Right lobe of liver (tissue), 6 donors: ENCODE data around the gene ADAM8. TPM values are rescaled to one million over a fixed set of nuclear protein-coding genes. Genes with fewer than 3 reads are reported as not detected.

Source experiments
- ATAC-seq, 4 donors: fragments of 200-7000 bp; cut with Tn5 transposase; one replicate each; pipeline ENCODE4 v1.9.1; 2020; ENCODE audit warnings: mild to moderate bottlenecking in 4 of 4, moderate library complexity in 4 of 4
- DNase-seq, 3 donors: peaks; one replicate each; pipeline ENCODE4 v3.0.0-alpha.2; 2020
- H3K27ac ChIP-seq, 3 donors: fragments of 200-600 bp; one replicate each; pipeline ENCODE4 v1.8.0; 2022
- H3K27me3 ChIP-seq, 2 donors: fragments of 200-600 bp; one replicate each; pipeline ENCODE4 v1.8.0; 2022
- H3K36me3 ChIP-seq, 4 donors: fragments of 200-600 bp; sonication (generic) in 1 of 4; one replicate each; pipeline versions ENCODE4 v1.5.1 to v1.8.0; 2017 to 2022; ENCODE audit warnings: control low read depth in 1 of 4
- H3K4me1 ChIP-seq, 4 donors: fragments of 200-600 bp; sonication (generic) in 1 of 4; one replicate each; pipeline versions ENCODE4 v1.5.1 to v1.8.0; 2017 to 2022; ENCODE audit warnings: control low read depth in 1 of 4
- H3K4me3 ChIP-seq, 3 donors: fragments of 200-600 bp; one replicate each; pipeline ENCODE4 v1.8.0; 2022
- H3K9me3 ChIP-seq, 4 donors: fragments of 200-600 bp; sonication (generic) in 1 of 4; one replicate each; pipeline versions ENCODE4 v1.5.1 to v1.8.0; 2017 to 2022; ENCODE audit warnings: control low read depth in 1 of 4
- POLR2A ChIP-seq: fragments of 450-650 bp; IDR thresholded peaks from one replicate; pipeline ENCODE4 v1.6.1; 2017; ENCODE audit warnings: antibody characterized with exemption, mild to moderate bottlenecking
- WGBS: methylation state at CpG from one replicate; pipeline ENCODE4 v1.1.6; 2018; ENCODE audit warnings: low coverage, low lambda C conversion rate; ENCODE audit not compliant: insufficient coverage; ENCODE audit errors: missing lambda C conversion rate; 5-methylcytosine and 5-hydroxymethylcytosine counted together
- intact Hi-C, 2 donors: fragments of 100-400 bp; cut with DNase I; formaldehyde crosslinking; loops; one replicate each; pipeline versions ENCODE4 v1.11.2 to v1.14.1; 2022
- total RNA-seq, 6 experiments: library from RNA; depleted of rRNA in 2 of 6; stranded (reverse); fragments of >200 nt in 2 of 6; fragmentation: NEBNext Ultra II Directional in 3 of 6; extraction: Animal tissue kit (Norgen Biotek cat#: 25700) in 3 of 6; gene quantifications; one replicate each; pipeline versions ENCODE4 v1.1.0 to v1.2.4, GENCODE V29; 2016 to 2023
- TF ChIP-seq, protein P1 (sequence below), 4 donors: fragments of 200-600 bp in 3 of 4; fragments of 450-650 bp in 1 of 4; IDR thresholded peaks; one replicate each; pipeline versions ENCODE4 v1.5.1 to v1.8.0; 2016 to 2022; ENCODE audit warnings: antibody characterized with exemption in 4 of 4, mild to moderate bottlenecking in 2 of 4
- donor health status: DM: no; HTN: yes; CAD: no.
- donor health status: DM: no; HTN: no; CAD: no.
- donor health status: DM: no; HTN: no; CAD: no.
- donor health status: DM: no; HTN: yes; CAD: no.
- donor health status: DM: no; HTN: yes; CAD: no.

Gene ADAM8
- total RNA-seq, 6 experiments from 2014 or later: 2.6 to 8.8 (median 5.2) TPM

DNA sequence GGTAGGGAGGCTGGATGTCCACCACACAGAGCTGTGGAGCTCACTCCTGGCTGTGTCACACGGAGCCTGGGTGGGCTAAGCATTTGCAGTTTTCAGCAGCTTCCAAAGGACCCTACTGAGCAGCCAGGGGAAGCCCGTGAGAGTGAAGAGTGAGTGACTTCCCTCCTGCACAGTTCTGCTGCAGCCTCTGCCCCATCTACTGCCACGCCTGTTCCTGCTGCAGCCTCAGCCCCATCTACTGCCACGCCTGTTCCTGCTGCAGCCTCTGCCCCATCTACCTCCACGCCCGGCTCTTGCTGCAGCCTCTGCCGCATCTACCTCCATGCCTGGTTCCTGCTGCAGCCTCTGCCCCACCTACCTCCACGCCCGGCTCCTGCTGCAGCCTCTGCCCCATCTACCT lies 12.2 kb downstream of the ADAM8 start:
- no peak for TF ChIP-seq POLR2A
- TF ChIP-seq, protein P1, sequence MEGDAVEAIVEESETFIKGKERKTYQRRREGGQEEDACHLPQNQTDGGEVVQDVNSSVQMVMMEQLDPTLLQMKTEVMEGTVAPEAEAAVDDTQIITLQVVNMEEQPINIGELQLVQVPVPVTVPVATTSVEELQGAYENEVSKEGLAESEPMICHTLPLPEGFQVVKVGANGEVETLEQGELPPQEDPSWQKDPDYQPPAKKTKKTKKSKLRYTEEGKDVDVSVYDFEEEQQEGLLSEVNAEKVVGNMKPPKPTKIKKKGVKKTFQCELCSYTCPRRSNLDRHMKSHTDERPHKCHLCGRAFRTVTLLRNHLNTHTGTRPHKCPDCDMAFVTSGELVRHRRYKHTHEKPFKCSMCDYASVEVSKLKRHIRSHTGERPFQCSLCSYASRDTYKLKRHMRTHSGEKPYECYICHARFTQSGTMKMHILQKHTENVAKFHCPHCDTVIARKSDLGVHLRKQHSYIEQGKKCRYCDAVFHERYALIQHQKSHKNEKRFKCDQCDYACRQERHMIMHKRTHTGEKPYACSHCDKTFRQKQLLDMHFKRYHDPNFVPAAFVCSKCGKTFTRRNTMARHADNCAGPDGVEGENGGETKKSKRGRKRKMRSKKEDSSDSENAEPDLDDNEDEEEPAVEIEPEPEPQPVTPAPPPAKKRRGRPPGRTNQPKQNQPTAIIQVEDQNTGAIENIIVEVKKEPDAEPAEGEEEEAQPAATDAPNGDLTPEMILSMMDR (IDR thresholded peaks at IDR 0.05): no peak
- intact Hi-C loops: no loop called here
- Histone ChIP-seq H3K36me3 (no peaks in the 10 kb centered on the region), H3K27me3 (no peaks in the 10 kb centered on the region), H3K9me3 (no peaks in the 10 kb centered on the region), H3K4me1 (peaks cover 0 to 3% (median 0%) of the 10 kb centered on the region in 4 donors), H3K4me3 (no peak overlapping the region), H3K27ac (no peak overlapping the region)
- ATAC-seq (no peak), DNase-seq (no peak)
- WGBS: 44% methylated on average over 3 of the region's 9 CpGs

DNA sequence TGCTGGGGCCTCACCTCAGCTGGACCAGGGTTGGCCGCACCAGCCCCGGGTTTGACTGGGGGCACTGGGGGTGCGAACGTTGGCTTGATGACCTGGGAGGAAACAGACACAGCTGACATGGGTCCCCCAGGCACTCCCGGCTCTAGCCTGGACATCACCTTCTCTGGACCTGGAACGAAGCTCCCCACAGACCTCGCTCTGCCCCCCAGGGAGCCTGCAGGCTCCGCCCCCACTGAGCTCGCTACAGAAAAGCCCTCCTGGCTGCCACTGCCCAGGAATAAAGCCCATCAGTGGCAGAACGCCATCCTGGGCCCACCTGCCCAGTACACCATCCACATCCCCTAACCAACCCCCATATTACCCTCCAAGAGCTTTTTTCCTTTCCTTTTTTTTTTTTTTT lies 13.0 kb downstream of the ADAM8 start:
- intact Hi-C loops: no loop called here
- ATAC-seq (no peak), DNase-seq (no peak)
- Histone ChIP-seq H3K4me3 (no peak overlapping the region), H3K9me3 (no peaks in the 10 kb centered on the region), H3K27ac (no peak overlapping the region), H3K27me3 (no peaks in the 10 kb centered on the region), H3K4me1 (peaks cover 0 to 3% (median 0%) of the 10 kb centered on the region in 4 donors), H3K36me3 (no peaks in the 10 kb centered on the region)
- WGBS: 87% methylated on average over 3 of the region's 10 CpGs
- no peak for TF ChIP-seq POLR2A
- TF ChIP-seq, protein P1 (IDR thresholded peaks at IDR 0.05): no peak

DNA sequence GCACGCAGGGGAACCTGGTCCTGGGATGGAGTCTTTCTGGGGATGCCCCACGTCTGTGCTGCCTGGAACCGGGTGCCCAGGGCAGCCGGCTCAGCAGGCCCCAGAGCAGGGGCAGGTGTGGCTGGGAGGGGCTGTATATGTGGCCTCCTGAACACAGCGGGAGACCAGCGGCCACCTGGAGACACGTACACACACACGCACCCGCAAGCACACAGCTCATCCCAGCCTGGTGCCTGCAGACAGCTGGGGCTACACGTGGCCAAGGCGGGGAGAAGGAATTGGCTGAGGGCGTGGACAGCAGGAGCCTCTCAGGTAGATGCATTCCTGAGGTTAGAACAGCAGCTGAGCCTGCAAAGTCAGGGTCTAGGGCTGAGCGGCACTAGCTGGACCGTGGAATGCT lies 14.0 kb downstream of the ADAM8 start:
- ATAC-seq (no peak), DNase-seq (no peak)
- no CpG with 5 or more reads among the region's 14 CpGs for WGBS
- no peak overlapping the region for H3K27ac ChIP-seq
- peaks cover 0 to 6% (median 0%) of the 10 kb centered on the region in 4 donors for H3K4me1 ChIP-seq
- H3K9me3 ChIP-seq: no peaks in the 10 kb centered on the region
- TF ChIP-seq, protein P1 (IDR thresholded peaks at IDR 0.05): no peak
- TF ChIP-seq POLR2A: no peak
- H3K27me3 ChIP-seq: no peaks in the 10 kb centered on the region
- H3K4me3 ChIP-seq: no peak overlapping the region
- intact Hi-C loops: no loop called here
- no peaks in the 10 kb centered on the region for H3K36me3 ChIP-seq

DNA sequence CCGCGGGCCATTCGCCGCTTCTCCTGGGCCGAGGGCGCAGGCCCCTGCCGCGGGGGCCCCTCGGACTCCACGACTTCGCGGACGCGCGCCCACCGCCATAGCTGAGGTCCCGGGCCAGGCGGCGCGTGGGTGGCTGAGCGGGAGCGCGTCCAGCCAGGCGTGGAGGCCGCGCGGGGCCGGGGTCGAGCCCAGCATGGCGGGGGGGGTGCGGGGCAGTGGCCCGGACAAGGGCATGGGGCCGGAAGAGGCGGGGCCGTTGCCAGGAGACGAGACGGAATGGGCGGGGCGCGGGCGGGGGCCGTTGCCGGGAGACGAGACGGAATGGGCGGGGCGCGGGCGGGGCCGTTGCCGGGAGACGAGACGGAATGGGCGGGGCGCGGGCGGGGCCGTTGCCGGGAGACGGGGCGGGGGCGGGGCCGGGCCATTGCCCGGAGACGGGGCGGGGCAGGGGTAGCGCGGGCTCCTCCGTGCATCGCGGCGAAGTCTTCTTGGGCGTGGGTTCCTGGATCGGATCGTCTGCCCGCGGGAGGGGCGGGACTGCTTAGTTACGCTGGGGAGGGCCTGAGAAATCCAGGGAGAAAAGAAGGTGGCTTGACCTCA lies 14.8 kb downstream of the ADAM8 start:
- H3K27ac ChIP-seq: peak overlapping the region; percentile 55 to 87 (median 60)
- H3K36me3 ChIP-seq: no peaks in the 10 kb centered on the region
- no peaks in the 10 kb centered on the region for H3K27me3 ChIP-seq
- DNase-seq (peak; percentile 92 to 95 (median 94)), ATAC-seq (peak; percentile 79 to 88 (median 82))
- TF ChIP-seq, protein P1 (IDR thresholded peaks at IDR 0.05): no peak
- TF ChIP-seq POLR2A: peak; percentile 46
- H3K4me3 ChIP-seq: peak overlapping the region; percentile 61 to 76 (median 70)
- peaks cover 0 to 12% (median 0%) of the 10 kb centered on the region in 4 donors for H3K4me1 ChIP-seq
- no peaks in the 10 kb centered on the region for H3K9me3 ChIP-seq
- intact Hi-C loops: no loop called here
- 2% methylated on average over 20 of the region's 79 CpGs for WGBS
